Suprapubic skin (tissue), 4 donors: ENCODE results near the gene RERE.

Experiments
- CTCF ChIP-seq, 2 donors: fragments of 200-600 bp in 1 of 2; fragments of 450-650 bp in 1 of 2; sonication (generic) in 1 of 2; IDR thresholded peaks; one replicate each; pipeline ENCODE4 v1.5.1; 2016 to 2019; ENCODE audit warnings: antibody characterized with exemption in 2 of 2, mild to moderate bottlenecking in 1 of 2, moderate library complexity in 1 of 2
- EP300 ChIP-seq: sonication (generic); formaldehyde crosslinking; IDR thresholded peaks from one replicate; pipeline ENCODE4 v1.6.1; 2017; ENCODE audit warnings: antibody characterized with exemption
- POLR2A ChIP-seq, 2 donors: fragments of 450-650 bp; IDR thresholded peaks; one replicate each; pipeline ENCODE4 v1.6.1; 2017; ENCODE audit warnings: antibody characterized with exemption in 2 of 2, mild to moderate bottlenecking in 2 of 2, moderate library complexity in 2 of 2
- POLR2AphosphoS5 ChIP-seq, 3 donors: sonication (generic); formaldehyde crosslinking; IDR thresholded peaks; one replicate each; pipeline ENCODE4 v1.6.1; 2017; ENCODE audit warnings: antibody characterized with exemption in 3 of 3

- TF ChIP-seq CTCF (IDR thresholded peaks at IDR 0.05) (no peak), POLR2A (IDR thresholded peaks at IDR 0.05) (no peak), EP300 (no peak), POLR2AphosphoS5 (IDR thresholded peaks at IDR 0.05) (no peak)
Measured at GRCh38 chr1:8689431-8690252, 127.8 kb downstream of the RERE start.
